Breast epithelium (tissue), 3 donors: ENCODE measurements around the gene WDFY2.

ENCODE experiments used
- POLR2AphosphoS5 ChIP-seq, 3 donors: sonication (generic); formaldehyde crosslinking; IDR thresholded peaks; one replicate each; pipeline ENCODE4 v1.6.1; 2017; ENCODE audit warnings: antibody characterized with exemption in 3 of 3
- TF ChIP-seq, protein P1 (sequence below), 3 donors: fragments of 450-650 bp; IDR thresholded peaks; one replicate each; pipeline ENCODE4 v1.5.1; 2016 to 2017; ENCODE audit warnings: antibody characterized with exemption in 3 of 3, mild to moderate bottlenecking in 3 of 3, moderate library complexity in 3 of 3

- no peak for TF ChIP-seq POLR2AphosphoS5 (IDR thresholded peaks at IDR 0.05)
- TF ChIP-seq, protein P1, sequence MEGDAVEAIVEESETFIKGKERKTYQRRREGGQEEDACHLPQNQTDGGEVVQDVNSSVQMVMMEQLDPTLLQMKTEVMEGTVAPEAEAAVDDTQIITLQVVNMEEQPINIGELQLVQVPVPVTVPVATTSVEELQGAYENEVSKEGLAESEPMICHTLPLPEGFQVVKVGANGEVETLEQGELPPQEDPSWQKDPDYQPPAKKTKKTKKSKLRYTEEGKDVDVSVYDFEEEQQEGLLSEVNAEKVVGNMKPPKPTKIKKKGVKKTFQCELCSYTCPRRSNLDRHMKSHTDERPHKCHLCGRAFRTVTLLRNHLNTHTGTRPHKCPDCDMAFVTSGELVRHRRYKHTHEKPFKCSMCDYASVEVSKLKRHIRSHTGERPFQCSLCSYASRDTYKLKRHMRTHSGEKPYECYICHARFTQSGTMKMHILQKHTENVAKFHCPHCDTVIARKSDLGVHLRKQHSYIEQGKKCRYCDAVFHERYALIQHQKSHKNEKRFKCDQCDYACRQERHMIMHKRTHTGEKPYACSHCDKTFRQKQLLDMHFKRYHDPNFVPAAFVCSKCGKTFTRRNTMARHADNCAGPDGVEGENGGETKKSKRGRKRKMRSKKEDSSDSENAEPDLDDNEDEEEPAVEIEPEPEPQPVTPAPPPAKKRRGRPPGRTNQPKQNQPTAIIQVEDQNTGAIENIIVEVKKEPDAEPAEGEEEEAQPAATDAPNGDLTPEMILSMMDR (IDR thresholded peaks at IDR 0.05) = no peak
These were observed 186.6 kb downstream of the WDFY2 start for GRCh38 chr13:51770681-51771417.
